Esophagus squamous epithelium (tissue), 4 donors: ENCODE results near the gene EGF.

Experiments
- POLR2A ChIP-seq, 4 donors: fragments of 450-650 bp; IDR thresholded peaks; one replicate each; pipeline ENCODE4 v1.6.1; 2017; ENCODE audit warnings: antibody characterized with exemption in 4 of 4, mild to moderate bottlenecking in 4 of 4, moderate library complexity in 3 of 4
- TF ChIP-seq, protein P1 (sequence below), 6 experiments: fragments of 450-650 bp in 4 of 6; fragments of 200-600 bp in 2 of 6; sonication (generic) in 2 of 6; IDR thresholded peaks; one replicate each; pipeline ENCODE4 v1.5.1; 2016 to 2019; ENCODE audit warnings: antibody characterized with exemption in 6 of 6, mild to moderate bottlenecking in 4 of 6, moderate library complexity in 4 of 6

DNA sequence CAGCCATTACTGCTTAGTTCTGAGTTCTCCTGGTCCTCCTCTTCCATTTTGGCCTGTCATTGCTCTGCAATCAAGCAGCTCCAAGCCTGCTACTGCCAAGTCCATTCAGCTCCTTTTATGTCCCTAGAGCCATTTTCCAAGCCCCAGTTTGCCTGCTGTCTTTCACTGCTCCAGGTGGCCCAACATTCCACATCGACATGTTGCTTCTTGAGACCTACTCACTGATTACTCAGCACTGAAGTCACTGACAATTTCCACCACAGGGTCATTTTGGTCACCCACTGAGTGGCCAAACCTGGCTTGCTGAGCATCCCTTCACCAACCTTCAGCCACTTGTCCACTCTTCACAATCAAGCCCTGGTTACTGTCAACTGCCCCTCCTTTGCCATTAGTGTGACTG, 37.6 kb upstream of the EGF start:
- TF ChIP-seq, protein P1, sequence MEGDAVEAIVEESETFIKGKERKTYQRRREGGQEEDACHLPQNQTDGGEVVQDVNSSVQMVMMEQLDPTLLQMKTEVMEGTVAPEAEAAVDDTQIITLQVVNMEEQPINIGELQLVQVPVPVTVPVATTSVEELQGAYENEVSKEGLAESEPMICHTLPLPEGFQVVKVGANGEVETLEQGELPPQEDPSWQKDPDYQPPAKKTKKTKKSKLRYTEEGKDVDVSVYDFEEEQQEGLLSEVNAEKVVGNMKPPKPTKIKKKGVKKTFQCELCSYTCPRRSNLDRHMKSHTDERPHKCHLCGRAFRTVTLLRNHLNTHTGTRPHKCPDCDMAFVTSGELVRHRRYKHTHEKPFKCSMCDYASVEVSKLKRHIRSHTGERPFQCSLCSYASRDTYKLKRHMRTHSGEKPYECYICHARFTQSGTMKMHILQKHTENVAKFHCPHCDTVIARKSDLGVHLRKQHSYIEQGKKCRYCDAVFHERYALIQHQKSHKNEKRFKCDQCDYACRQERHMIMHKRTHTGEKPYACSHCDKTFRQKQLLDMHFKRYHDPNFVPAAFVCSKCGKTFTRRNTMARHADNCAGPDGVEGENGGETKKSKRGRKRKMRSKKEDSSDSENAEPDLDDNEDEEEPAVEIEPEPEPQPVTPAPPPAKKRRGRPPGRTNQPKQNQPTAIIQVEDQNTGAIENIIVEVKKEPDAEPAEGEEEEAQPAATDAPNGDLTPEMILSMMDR (IDR thresholded peaks at IDR 0.05): no peak
- no peak for TF ChIP-seq POLR2A (IDR thresholded peaks at IDR 0.05)
